ENCODE data around the gene SCFD2. TPM values are rescaled to one million over a fixed set of nuclear protein-coding genes. Genes with fewer than 3 reads are reported as not detected.

SCFD2 gene
- total RNA-seq, 1 experiment from 2014 or later = 8.4 TPM

DNA sequence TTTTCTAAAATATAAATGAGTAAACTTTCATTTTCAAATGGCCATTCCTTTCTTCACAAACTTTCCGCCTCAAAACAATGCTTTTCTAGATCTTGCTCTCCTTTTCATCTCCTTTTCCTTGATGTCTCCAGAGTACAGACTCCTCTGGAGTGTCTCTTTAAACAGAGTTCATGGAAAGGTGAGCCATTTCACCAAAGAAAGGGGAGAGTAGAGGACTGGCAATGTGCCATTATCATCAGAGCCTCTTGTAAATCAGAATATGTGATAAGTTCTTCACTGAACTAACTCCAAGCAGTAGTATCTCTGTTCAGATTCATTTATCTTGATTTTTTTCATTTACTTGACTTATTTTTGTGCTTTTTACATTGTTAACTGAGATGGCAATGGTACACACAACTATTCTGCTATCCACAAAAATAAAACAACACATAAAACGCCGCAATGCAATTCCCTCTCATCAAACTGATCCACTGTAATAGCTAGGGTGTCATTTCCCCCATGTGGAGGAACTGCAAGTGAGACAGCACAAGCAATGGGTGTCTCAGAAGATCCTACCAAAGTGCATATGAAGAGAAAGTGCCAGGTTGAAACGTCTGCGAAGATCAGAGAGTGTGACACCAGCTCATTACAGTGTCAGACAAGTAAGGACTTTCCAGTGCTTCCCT is 378.3 kb downstream of the SCFD2 start:
- ChIA-PET CTCF (no interaction called here), POLR2A (ENCODE audit: low non-redundant PET) (no interaction called here)
- no peak for TF ChIP-seq EZH2 (IDR thresholded peaks at IDR 0.05; ENCODE audit: borderline replicate concordance, low read depth, low read length, poor library complexity, severe bottlenecking)
- TF ChIP-seq, protein P1, sequence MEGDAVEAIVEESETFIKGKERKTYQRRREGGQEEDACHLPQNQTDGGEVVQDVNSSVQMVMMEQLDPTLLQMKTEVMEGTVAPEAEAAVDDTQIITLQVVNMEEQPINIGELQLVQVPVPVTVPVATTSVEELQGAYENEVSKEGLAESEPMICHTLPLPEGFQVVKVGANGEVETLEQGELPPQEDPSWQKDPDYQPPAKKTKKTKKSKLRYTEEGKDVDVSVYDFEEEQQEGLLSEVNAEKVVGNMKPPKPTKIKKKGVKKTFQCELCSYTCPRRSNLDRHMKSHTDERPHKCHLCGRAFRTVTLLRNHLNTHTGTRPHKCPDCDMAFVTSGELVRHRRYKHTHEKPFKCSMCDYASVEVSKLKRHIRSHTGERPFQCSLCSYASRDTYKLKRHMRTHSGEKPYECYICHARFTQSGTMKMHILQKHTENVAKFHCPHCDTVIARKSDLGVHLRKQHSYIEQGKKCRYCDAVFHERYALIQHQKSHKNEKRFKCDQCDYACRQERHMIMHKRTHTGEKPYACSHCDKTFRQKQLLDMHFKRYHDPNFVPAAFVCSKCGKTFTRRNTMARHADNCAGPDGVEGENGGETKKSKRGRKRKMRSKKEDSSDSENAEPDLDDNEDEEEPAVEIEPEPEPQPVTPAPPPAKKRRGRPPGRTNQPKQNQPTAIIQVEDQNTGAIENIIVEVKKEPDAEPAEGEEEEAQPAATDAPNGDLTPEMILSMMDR (conservative IDR thresholded peaks at IDR 0.05; ENCODE audit: low read depth, low read length) = no peak
- intact Hi-C loops (cut with micrococcal nuclease; ENCODE audit: unreplicated experiment) = loop anchor here (10.0 kb wide), 1 partner anchor 1247 kb away; no protein-coding TSS in a partner anchor
- no peak for DNase-seq (ENCODE audit: low spot score)
- Histone ChIP-seq H3K36me3 (ENCODE audit: insufficient read depth, low read length, poor library complexity, severe bottlenecking) (no peaks in the 10 kb centered on the region), H3K9me3 (ENCODE audit: low read depth, low read length, poor library complexity, severe bottlenecking) (no peaks in the 10 kb centered on the region), H3K27me3 (replicated peaks; ENCODE audit: insufficient read depth, low read depth, low read length, poor library complexity) (no peaks in the 10 kb centered on the region), H3K27ac (ENCODE audit: low read depth, low read length, poor library complexity, severe bottlenecking) (no peak overlapping the region), H3K4me3 (ENCODE audit: low read depth, low read length, poor library complexity, severe bottlenecking) (no peak overlapping the region), H3K4me1 (ENCODE audit: insufficient read depth, low read length, poor library complexity, severe bottlenecking) (no peaks in the 10 kb centered on the region)
- no TSS peak for BruUV-seq (replicated peaks)

GRCh38 chr4:52984462-52984881 is 381.4 kb downstream of the SCFD2 start:
- ChIA-PET POLR2A (ENCODE audit: low non-redundant PET) (no interaction called here), CTCF (interaction anchor here (1.0 kb wide), 1 partner anchor 1250 kb away, joined by 3 read pairs; no protein-coding TSS in a partner anchor)

DNA sequence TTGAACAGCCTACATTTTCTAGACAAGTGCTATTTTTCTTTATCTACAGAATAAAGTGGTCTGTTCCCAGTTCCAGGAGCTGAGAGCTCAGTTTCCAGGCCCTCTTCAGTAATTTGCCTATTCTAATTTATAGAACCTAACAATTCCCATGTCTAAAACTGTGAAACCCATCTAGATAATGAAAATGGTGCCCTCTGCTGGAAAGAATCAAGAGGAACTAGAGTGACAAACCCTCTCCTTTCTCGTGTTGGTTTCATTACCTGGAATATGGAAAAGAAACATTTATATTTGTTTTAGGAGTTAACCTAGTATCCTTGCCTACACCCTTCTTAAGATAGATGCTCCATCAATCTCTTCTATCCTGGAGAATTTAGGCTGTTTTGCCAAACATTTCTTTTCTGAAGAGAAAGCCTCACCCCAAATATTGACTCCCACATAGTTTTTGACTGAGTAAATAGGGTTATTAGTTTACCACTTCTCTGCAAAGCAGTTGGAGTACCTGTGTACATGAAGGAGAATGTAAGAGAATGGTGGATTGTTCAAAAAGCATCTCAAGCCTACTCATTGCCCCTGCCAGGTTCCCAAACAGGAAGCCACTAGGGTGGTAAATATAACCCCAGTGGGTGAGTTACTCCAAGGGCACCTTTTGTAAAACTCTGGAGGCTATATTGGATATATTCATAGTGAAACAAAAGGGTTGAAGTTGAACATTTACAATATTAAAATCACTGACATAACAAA is 382.1 kb downstream of the SCFD2 start:
- no peak overlapping the region for H3K4me3 ChIP-seq (ENCODE audit: low read depth, low read length, poor library complexity, severe bottlenecking)
- BruUV-seq (replicated peaks) = no TSS peak
- no peak overlapping the region for H3K27ac ChIP-seq (ENCODE audit: low read depth, low read length, poor library complexity, severe bottlenecking)
- POLR2A ChIA-PET (ENCODE audit: low non-redundant PET) = no interaction called here
- no peaks in the 10 kb centered on the region for H3K27me3 ChIP-seq (replicated peaks; ENCODE audit: insufficient read depth, low read depth, low read length, poor library complexity)
- no peaks in the 10 kb centered on the region for H3K4me1 ChIP-seq (ENCODE audit: insufficient read depth, low read length, poor library complexity, severe bottlenecking)
- TF ChIP-seq, protein P1 (conservative IDR thresholded peaks at IDR 0.05; ENCODE audit: low read depth, low read length) = peak; percentile 56
- TF ChIP-seq EZH2 (IDR thresholded peaks at IDR 0.05; ENCODE audit: borderline replicate concordance, low read depth, low read length, poor library complexity, severe bottlenecking) = no peak
- intact Hi-C loops (cut with micrococcal nuclease; ENCODE audit: unreplicated experiment) = loop anchor here (2.0 to 10.0 kb wide), 5 partner anchors 261 to 1251 kb away; no protein-coding TSS in a partner anchor
- CTCF ChIA-PET = interaction anchor here (0.6 to 1.4 kb wide), 3 partner anchors 438 to 1250 kb away, joined by 3 to 6 read pairs (median 5); no protein-coding TSS in a partner anchor
- H3K9me3 ChIP-seq (ENCODE audit: low read depth, low read length, poor library complexity, severe bottlenecking) = no peaks in the 10 kb centered on the region
- peak; percentile 49 for DNase-seq (ENCODE audit: low spot score)
- H3K36me3 ChIP-seq (ENCODE audit: insufficient read depth, low read length, poor library complexity, severe bottlenecking) = no peaks in the 10 kb centered on the region

More at GRCh38 chr4:52984462-52984881, 381.4 kb downstream of the SCFD2 start:
- Histone ChIP-seq H3K4me1 (ENCODE audit: insufficient read depth, low read length, poor library complexity, severe bottlenecking) (no peaks in the 10 kb centered on the region), H3K27me3 (replicated peaks; ENCODE audit: insufficient read depth, low read depth, low read length, poor library complexity) (no peaks in the 10 kb centered on the region), H3K9me3 (ENCODE audit: low read depth, low read length, poor library complexity, severe bottlenecking) (no peaks in the 10 kb centered on the region), H3K36me3 (ENCODE audit: insufficient read depth, low read length, poor library complexity, severe bottlenecking) (no peaks in the 10 kb centered on the region), H3K4me3 (ENCODE audit: low read depth, low read length, poor library complexity, severe bottlenecking) (no peak overlapping the region), H3K27ac (ENCODE audit: low read depth, low read length, poor library complexity, severe bottlenecking) (no peak overlapping the region)
- no peak for DNase-seq (ENCODE audit: low spot score)
- intact Hi-C loops (cut with micrococcal nuclease; ENCODE audit: unreplicated experiment) = loop anchor here (5.0 to 10.0 kb wide), 4 partner anchors 262 to 1250 kb away; no protein-coding TSS in a partner anchor
- no TSS peak for BruUV-seq (replicated peaks)
- TF ChIP-seq, protein P1 (conservative IDR thresholded peaks at IDR 0.05; ENCODE audit: low read depth, low read length) = no peak
- no peak for TF ChIP-seq EZH2 (IDR thresholded peaks at IDR 0.05; ENCODE audit: borderline replicate concordance, low read depth, low read length, poor library complexity, severe bottlenecking)

Measured in A673 (cell line).